ENCODE data around the gene KLHL29. TPM values are rescaled to one million over a fixed set of nuclear protein-coding genes. Genes with fewer than 3 reads are reported as not detected.

The KLHL29 gene
- total and polyA plus RNA-seq, 2 experiments from 2014 or later: 3.8 to 9.9 TPM

DNA sequence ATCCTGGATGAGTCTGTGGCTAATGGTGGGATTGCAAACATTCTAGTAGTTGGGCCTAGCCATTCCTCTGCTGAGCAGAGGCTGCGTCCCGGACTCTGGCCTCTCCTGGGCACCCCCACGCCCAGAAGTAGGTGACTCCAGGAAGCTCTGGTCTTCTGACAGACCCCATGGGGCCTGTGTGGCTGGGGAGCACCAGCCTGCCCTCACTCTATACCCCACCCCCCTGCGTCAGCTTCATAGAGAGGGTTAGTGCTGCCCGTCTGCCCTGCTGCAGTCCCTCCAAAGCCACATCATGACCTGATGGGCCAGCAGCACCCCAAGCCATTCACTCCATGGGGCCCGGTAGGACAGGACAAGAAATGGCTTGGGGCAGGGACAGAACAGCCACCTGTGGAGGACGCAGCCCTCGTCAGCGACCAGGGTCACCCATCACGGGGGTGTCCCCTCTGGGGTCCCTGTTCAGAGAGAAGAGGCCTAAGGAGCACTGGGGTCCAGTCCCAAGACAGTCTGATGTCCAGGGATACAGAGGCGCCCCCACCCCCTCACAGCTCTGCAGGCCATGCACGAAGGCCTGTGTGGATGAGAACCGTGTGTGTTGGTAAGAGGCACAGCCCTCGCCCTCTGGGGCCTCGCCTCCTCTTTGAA lies 303.6 kb downstream of the KLHL29 start:
- Histone ChIP-seq H3K4me2 (no peak overlapping the region), H3K4me3 (no peak overlapping the region), H2AFZ (no peak overlapping the region), H3K9me2 (replicated peaks; ENCODE audit: insufficient read depth) (no peaks in the 10 kb centered on the region), H3K9me3 (ENCODE audit: low read depth) (no peaks in the 10 kb centered on the region), H4K20me1 (ENCODE audit: insufficient read depth, poor library complexity, severe bottlenecking) (no peaks in the 10 kb centered on the region), H3K4me1 (ENCODE audit: insufficient read depth) (no peaks in the 10 kb centered on the region), H3K36me3 (replicated peaks; ENCODE audit: insufficient read depth, low read depth) (no peaks in the 10 kb centered on the region), H3K79me2 (no peaks in the 10 kb centered on the region), H3K27me3 (no peaks in the 10 kb centered on the region), H3K27ac (no peak overlapping the region)
- 96% methylated on average over 12 of the region's 15 CpGs for WGBS (ENCODE audit: low lambda C conversion rate, missing lambda C conversion rate)
- TF ChIP-seq EZH2 (IDR thresholded peaks at IDR 0.05; ENCODE audit: borderline replicate concordance) (no peak), EZH2phosphoT487 (IDR thresholded peaks at IDR 0.05; ENCODE audit: low read depth, severe bottlenecking, unreplicated experiment) (no peak)
- TF ChIP-seq, protein P1, sequence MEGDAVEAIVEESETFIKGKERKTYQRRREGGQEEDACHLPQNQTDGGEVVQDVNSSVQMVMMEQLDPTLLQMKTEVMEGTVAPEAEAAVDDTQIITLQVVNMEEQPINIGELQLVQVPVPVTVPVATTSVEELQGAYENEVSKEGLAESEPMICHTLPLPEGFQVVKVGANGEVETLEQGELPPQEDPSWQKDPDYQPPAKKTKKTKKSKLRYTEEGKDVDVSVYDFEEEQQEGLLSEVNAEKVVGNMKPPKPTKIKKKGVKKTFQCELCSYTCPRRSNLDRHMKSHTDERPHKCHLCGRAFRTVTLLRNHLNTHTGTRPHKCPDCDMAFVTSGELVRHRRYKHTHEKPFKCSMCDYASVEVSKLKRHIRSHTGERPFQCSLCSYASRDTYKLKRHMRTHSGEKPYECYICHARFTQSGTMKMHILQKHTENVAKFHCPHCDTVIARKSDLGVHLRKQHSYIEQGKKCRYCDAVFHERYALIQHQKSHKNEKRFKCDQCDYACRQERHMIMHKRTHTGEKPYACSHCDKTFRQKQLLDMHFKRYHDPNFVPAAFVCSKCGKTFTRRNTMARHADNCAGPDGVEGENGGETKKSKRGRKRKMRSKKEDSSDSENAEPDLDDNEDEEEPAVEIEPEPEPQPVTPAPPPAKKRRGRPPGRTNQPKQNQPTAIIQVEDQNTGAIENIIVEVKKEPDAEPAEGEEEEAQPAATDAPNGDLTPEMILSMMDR (IDR thresholded peaks at IDR 0.05; ENCODE audit: poor library complexity): no peak
- DNase-seq (ENCODE audit: low spot score): no peak

DNA sequence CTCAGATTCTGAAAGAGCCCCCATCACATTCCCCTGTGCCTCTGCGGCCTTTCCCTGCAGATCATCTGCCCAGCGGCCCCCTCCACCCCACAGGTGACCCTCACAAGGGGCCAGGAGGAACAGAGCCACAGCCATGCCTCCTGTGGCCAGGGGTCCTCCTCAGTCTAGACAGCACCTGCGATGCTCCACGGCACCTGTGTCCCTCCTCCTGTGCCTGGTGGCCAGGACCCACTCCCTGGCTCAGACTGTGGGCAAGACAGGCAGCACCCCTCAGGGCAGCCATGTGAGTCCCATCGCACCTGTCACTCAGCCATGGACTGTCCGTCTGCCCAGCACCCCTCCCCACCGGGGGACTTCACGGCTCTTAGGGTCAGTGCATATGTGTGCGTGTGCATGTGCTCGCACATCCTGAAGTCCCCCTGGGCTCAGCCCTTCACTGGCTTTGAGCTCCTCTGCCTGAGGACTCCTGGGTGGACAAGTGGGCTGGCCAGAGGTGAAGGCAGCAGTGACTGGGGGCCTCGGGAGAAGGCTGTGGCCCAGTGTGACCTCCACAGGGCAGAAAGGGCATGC lies 304.2 kb downstream of the KLHL29 start:
- no peaks in the 10 kb centered on the region for H3K27me3 ChIP-seq
- TF ChIP-seq, protein P1 (IDR thresholded peaks at IDR 0.05; ENCODE audit: poor library complexity): no peak
- no peak for TF ChIP-seq EZH2phosphoT487 (IDR thresholded peaks at IDR 0.05; ENCODE audit: low read depth, severe bottlenecking, unreplicated experiment)
- TF ChIP-seq EZH2 (IDR thresholded peaks at IDR 0.05; ENCODE audit: borderline replicate concordance): no peak
- H3K4me2 ChIP-seq: no peak overlapping the region
- no peak overlapping the region for H2AFZ ChIP-seq
- H3K27ac ChIP-seq: no peak overlapping the region
- H3K9me2 ChIP-seq (replicated peaks; ENCODE audit: insufficient read depth): no peaks in the 10 kb centered on the region
- H3K79me2 ChIP-seq: no peaks in the 10 kb centered on the region
- H3K4me1 ChIP-seq (ENCODE audit: insufficient read depth): no peaks in the 10 kb centered on the region
- H3K4me3 ChIP-seq: no peak overlapping the region
- no peaks in the 10 kb centered on the region for H3K9me3 ChIP-seq (ENCODE audit: low read depth)
- WGBS (ENCODE audit: low lambda C conversion rate, missing lambda C conversion rate): 83% methylated on average over 11 of the region's 11 CpGs
- H3K36me3 ChIP-seq (replicated peaks; ENCODE audit: insufficient read depth, low read depth): no peaks in the 10 kb centered on the region
- no peak for DNase-seq (ENCODE audit: low spot score)
- no peaks in the 10 kb centered on the region for H4K20me1 ChIP-seq (ENCODE audit: insufficient read depth, poor library complexity, severe bottlenecking)

DNA sequence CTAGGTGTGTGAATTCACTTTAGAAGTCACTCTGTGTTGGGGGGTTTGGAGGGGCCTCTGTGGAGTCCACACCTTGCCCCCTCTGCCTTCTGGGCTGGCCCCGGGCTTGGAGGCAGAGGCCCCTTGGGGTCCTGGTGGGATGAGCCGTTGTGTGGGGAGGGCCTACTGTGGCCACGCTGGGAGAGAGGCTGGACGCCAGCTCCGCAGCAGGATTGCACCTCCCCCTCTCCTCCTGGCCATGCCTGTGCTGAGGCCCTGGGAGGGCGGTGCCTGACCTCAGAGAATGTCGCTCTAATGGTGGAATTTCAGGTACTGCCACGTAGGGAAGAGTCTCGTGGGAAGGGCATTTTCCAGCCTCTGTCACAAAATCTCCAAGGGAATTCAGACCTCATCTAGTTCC lies 304.9 kb downstream of the KLHL29 start:
- WGBS (ENCODE audit: low lambda C conversion rate, missing lambda C conversion rate): 65% methylated on average over 9 of the region's 9 CpGs
- Histone ChIP-seq H2AFZ (no peak overlapping the region), H3K4me1 (ENCODE audit: insufficient read depth) (no peaks in the 10 kb centered on the region), H3K36me3 (replicated peaks; ENCODE audit: insufficient read depth, low read depth) (no peaks in the 10 kb centered on the region), H3K9me2 (replicated peaks; ENCODE audit: insufficient read depth) (no peaks in the 10 kb centered on the region), H4K20me1 (ENCODE audit: insufficient read depth, poor library complexity, severe bottlenecking) (no peaks in the 10 kb centered on the region), H3K4me3 (no peak overlapping the region), H3K9me3 (ENCODE audit: low read depth) (no peaks in the 10 kb centered on the region), H3K79me2 (no peaks in the 10 kb centered on the region), H3K27me3 (no peaks in the 10 kb centered on the region), H3K27ac (no peak overlapping the region), H3K4me2 (no peak overlapping the region)
- TF ChIP-seq, protein P1 (IDR thresholded peaks at IDR 0.05; ENCODE audit: poor library complexity): no peak
- TF ChIP-seq EZH2phosphoT487 (IDR thresholded peaks at IDR 0.05; ENCODE audit: low read depth, severe bottlenecking, unreplicated experiment): no peak
- TF ChIP-seq EZH2 (IDR thresholded peaks at IDR 0.05; ENCODE audit: borderline replicate concordance): no peak
- no peak for DNase-seq (ENCODE audit: low spot score)

Measured in hepatocyte (in vitro differentiated cells).